Epithelial cell of esophagus (primary cell): ENCODE measurements around the gene CDC20.
A peak's percentile ranks its signal among the peaks of the same experiment; 100 is the strongest.

ENCODE experiments used
- DNase-seq: peaks from one replicate; pipeline ENCODE4 v3.0.0; 2010; ENCODE audit warnings: low read depth
- H3K4me3 ChIP-seq: 2 replicates; pipeline ENCODE4 v1.5.1; 2011; ENCODE audit warnings: mild to moderate bottlenecking, low read length, control low read depth
- TF ChIP-seq, protein P1 (sequence below): IDR thresholded peaks from 2 replicates; pipeline ENCODE4 v1.5.1; 2011; ENCODE audit warnings: low read depth, mild to moderate bottlenecking, low read length, control low read depth, inconsistent platforms; ENCODE audit not compliant: insufficient read depth; ENCODE audit errors: missing control alignments

The CDC20 gene

DNA sequence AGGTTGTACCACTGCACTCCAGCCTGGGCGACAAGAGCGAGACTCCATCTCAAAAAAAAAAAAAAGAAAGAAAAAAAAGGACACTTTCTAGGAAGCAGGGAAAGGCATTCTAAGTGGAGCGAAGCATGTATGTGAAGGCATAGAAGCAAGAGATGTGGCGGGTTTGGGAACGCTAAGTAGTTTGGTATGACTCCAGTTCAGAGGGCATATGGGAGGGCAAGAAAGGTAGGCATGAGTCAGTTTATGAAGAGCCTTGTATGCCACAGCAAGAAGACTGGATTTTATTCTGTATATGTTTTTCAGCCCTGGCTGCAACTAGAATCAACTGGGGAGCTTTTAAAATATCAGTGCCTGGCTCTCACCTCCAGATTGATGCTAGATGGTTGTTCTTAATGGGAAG, 13.4 kb downstream of the CDC20 start:
- DNase-seq: no peak
- no peak overlapping the region for H3K4me3 ChIP-seq
- TF ChIP-seq, protein P1, sequence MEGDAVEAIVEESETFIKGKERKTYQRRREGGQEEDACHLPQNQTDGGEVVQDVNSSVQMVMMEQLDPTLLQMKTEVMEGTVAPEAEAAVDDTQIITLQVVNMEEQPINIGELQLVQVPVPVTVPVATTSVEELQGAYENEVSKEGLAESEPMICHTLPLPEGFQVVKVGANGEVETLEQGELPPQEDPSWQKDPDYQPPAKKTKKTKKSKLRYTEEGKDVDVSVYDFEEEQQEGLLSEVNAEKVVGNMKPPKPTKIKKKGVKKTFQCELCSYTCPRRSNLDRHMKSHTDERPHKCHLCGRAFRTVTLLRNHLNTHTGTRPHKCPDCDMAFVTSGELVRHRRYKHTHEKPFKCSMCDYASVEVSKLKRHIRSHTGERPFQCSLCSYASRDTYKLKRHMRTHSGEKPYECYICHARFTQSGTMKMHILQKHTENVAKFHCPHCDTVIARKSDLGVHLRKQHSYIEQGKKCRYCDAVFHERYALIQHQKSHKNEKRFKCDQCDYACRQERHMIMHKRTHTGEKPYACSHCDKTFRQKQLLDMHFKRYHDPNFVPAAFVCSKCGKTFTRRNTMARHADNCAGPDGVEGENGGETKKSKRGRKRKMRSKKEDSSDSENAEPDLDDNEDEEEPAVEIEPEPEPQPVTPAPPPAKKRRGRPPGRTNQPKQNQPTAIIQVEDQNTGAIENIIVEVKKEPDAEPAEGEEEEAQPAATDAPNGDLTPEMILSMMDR: no peak

DNA sequence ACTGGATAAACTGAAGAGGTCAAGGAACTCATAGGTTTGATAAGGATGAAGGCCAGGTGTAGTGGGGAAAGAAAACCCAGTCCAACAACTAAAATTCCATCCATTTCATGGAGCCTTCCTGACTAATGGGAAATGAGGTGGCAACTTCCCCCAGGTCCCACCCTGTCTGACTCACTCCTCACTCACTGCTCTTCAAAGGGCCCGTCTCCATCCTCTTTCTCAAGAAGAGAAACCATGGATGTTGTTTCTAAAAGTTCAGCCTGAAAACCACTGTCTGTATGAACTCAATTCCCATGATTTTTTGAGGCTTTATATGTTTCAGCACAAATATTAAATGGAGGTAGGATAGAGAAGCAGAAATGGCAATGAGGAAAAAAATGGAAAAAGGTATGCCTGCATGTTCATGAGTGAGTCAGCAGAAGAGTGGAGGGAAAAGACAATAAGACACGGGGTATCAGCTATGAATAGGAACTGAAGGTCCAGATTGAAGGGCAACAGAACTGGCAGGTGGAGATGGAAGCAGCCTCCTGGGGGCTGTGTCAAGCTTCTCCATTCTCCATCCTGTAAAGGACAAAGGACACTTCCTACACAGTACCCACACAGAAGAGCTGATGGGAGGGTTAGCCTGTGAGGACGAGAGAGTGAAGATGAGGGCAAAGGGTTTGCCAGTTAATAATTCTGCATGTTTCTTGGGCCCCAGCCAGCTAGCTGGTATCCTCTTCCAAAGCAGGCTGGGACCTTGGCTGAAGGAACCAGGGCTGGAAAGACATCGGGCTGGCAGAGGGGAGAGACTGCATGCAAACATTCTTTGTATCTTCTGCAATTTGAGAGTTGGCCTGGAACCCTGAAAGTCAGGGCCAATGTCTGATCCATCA, 14.5 kb downstream of the CDC20 start:
- DNase-seq: peak; percentile 95
- no peak overlapping the region for H3K4me3 ChIP-seq
- TF ChIP-seq, protein P1: no peak

DNA sequence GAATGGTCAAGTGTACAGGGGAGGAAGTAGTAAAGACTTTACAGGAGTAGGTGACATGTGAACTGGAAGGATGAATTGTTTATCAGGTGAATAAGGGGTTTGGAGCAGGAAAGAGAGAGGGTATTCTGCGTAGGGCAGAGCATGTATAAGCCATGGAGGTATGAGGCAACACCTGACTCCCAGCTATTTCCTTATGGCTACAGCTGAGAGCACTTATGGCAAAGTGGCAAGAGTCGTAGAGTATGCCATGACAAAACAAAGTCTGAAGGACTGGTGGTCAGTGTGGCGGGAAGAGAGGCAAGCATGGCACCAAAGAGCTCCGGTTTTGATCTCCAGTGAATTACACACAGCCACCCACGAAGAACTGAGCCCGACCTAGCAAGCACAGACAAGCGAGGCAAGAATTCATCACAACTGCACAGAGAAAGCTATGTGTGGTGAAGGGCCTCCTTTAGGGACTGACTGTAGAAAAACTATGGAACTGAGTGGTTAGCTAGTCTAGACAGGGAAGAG, 18.0 kb downstream of the CDC20 start:
- H3K4me3 ChIP-seq: no peak overlapping the region
- peak; percentile 34 for DNase-seq
- TF ChIP-seq, protein P1: no peak

DNA sequence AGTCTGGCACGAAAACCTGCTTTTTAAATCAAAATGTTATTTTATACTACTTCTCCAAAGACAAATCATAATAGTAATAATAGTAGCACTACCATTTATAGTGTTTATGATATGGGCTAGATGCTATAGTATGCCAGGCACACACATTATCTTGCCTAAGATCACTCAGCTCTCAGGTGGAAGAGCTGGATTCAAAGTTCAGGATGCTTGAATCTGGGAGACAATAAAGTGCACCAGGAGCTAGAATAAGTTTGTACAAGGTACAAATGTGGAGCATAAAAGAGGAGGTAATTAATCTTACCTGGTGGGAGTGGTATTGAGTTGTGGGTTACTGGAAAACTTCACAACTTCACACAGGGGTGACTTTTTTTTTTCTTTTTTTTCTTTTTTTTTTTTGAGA, 19.1 kb downstream of the CDC20 start:
- TF ChIP-seq, protein P1: no peak
- H3K4me3 ChIP-seq: no peak overlapping the region
- no peak for DNase-seq

DNA sequence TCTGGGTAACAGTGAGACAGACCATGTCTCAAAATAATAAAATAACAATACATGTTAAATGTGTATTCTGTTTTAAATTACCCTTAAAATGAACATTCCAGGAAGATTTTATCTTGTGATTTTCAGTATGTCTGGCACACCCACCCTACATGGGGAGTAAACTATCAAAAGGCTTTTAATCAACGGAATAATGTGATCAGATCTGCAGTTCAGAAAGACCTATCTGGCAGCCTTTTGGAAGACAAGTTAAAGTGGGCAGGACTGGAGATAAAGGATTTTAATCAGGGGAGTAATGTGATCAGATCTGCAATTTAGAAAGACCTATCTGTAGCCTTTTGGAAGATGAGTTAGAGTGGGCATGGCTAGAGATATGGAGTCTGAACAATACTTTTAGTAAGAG, 20.7 kb downstream of the CDC20 start:
- DNase-seq: no peak
- TF ChIP-seq, protein P1: no peak
- H3K4me3 ChIP-seq: no peak overlapping the region

DNA sequence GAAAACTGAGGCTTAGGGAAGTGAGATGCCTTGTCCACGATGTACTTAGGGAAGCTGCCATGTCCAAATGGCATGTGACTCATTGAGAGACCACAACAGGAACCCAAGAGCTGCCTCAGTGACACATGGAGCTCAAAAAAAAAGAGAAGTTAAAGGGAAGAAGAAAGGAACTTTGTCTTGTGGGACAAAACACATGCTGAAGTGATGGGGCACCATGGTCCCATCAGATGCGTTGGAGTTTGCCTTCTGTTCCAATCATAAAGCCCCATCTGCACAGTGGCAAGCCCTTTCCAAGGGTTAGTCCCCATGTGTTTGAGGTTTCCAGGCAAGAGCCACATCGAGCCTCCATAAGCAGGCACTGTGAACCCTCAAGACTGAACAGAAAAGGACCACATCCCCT, 22.8 kb downstream of the CDC20 start:
- no peak overlapping the region for H3K4me3 ChIP-seq
- TF ChIP-seq, protein P1: no peak
- DNase-seq: no peak
